ENCODE measurements around the gene AADAT.

DNA sequence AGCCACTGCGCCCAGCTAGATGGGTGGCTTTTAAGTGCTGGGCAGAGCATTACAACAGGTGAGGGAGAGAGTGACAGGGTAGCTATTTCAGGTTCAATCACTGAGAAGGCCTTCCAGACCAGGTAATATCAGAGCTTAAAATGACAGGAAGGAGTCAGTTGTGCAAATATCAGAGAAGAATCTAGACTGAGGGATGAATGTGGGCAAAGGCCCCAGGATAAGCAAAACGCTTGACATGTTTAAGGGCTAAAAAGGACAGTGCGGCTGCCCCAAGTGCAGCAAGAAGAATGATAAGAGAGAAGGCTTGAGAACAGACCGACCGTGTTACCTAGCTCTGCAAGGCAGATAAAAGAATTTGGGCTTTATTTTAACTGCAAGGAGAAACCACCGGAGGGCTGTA lies 18.6 kb downstream of the AADAT start:
- TF ChIP-seq ZNF274 (IDR thresholded peaks at IDR 0.05; ENCODE audit: low read depth, low read length) (no peak), YY1 (IDR thresholded peaks at IDR 0.05; ENCODE audit: insufficient read depth, insufficient read length) (no peak), SUZ12 (IDR thresholded peaks at IDR 0.05; ENCODE audit: extremely low read depth, insufficient read depth, insufficient read length) (no peak)
